Tibial nerve (tissue), 4 donors: ENCODE measurements around the gene TPSB2. TPM values are rescaled to one million over a fixed set of nuclear protein-coding genes. Genes with fewer than 3 reads are reported as not detected.

Experiments used
- DNase-seq, 2 donors: peaks; one replicate each; pipeline ENCODE4 v3.0.0-alpha.2; 2019; ENCODE audit warnings: low spot score in 2 of 2
- H3K27ac ChIP-seq, 4 donors: fragments of 200-600 bp; sonication (generic) in 3 of 4; one replicate each; pipeline ENCODE4 v1.5.1; 2017 to 2019; ENCODE audit warnings: mild to moderate bottlenecking in 1 of 4
- H3K27me3 ChIP-seq, 2 donors: fragments of 200-600 bp; sonication (generic) in 1 of 2; one replicate each; pipeline versions ENCODE4 v1.5.1 to v1.6.0; 2017 to 2019
- H3K36me3 ChIP-seq, 3 donors: fragments of 200-600 bp; sonication (generic); one replicate each; pipeline ENCODE4 v1.5.1; 2018 to 2019
- H3K4me1 ChIP-seq, 4 donors: fragments of 200-600 bp; sonication (generic) in 3 of 4; one replicate each; pipeline ENCODE4 v1.5.1; 2017 to 2019
- H3K4me3 ChIP-seq, 4 donors: fragments of 200-600 bp; sonication (generic) in 3 of 4; one replicate each; pipeline ENCODE4 v1.5.1; 2017 to 2019; ENCODE audit warnings: mild to moderate bottlenecking in 1 of 4, moderate library complexity in 1 of 4
- H3K9me3 ChIP-seq, 4 donors: fragments of 200-600 bp; sonication (generic) in 3 of 4; one replicate each; pipeline ENCODE4 v1.5.1; 2017 to 2019
- EP300 ChIP-seq, 2 donors: sonication (generic); formaldehyde crosslinking; IDR thresholded peaks; one replicate each; pipeline ENCODE4 v1.6.1; 2017; ENCODE audit warnings: antibody characterized with exemption in 2 of 2, mild to moderate bottlenecking in 1 of 2
- POLR2A ChIP-seq, 2 donors: fragments of 450-650 bp; IDR thresholded peaks; one replicate each; pipeline ENCODE4 v1.6.1; 2017; ENCODE audit warnings: antibody characterized with exemption in 2 of 2, mild to moderate bottlenecking in 2 of 2, moderate library complexity in 2 of 2
- WGBS, 2 donors: methylation state at CpG; one replicate each; pipeline ENCODE4 v1.1.5; 2018; 5-methylcytosine and 5-hydroxymethylcytosine counted together
- total RNA-seq, 4 donors: library from RNA; depleted of rRNA; stranded (reverse); fragments of >200 nt; gene quantifications; one replicate each; pipeline ENCODE4 v1.1.0, GENCODE V29; 2016
- TF ChIP-seq, protein P1 (sequence below), 5 experiments: fragments of 200-600 bp in 3 of 5; fragments of 450-650 bp in 2 of 5; sonication (generic) in 3 of 5; IDR thresholded peaks; one replicate each; pipeline ENCODE4 v1.5.1; 2016 to 2019; ENCODE audit warnings: antibody characterized with exemption in 5 of 5, mild to moderate bottlenecking in 3 of 5, moderate library complexity in 2 of 5

TPSB2 gene
- total RNA-seq, 4 donors from 2014 or later = 14.7 to 59.0 (median 29.1) TPM

DNA sequence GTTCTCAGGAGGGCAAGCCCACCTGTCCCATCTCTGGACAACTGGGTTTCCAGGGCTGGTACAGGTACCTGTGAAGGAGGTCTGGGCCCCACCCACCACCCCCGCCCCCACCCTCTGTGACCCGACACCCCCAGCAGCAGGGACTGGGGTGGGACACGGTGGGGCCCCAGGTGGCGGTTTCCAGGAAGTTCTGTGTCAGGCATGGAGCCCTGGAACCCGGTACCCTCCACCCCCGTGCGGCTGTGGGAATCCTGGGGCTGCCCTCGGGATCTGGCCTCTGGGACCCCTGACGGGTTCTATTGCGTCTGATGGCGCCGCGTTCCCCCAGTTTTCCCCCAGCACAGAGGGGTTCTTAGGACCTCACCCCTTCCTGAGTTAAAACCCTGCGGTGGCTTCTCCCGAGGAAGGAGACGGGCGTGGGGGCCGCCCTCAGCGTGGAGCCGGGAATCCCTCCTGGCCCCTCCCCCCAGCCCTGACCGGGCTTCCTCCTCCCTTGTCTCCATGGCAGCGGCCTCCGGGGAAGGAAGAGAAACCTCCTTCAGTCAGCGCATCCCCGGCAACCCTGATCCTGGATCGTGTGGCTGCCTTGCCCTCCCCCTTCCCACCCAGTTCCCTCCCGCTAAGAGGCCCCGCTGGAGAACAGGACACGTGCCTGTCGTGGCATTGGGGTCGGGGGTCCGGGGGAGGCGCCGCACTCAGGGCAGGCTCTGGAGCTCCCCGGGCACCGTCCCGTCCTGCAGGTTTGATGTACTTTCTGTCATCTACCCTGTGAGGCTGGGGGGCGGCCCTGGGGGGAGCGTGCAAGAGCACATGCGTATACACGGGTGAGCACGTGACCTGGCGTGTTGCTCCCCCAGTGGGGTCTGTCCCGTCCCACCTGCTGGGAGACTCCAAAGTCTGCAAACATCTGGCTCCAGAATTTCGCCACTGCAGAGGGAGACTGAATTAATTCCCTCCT, 46.8 kb downstream of the TPSB2 start:
- H3K27me3 ChIP-seq = peaks cover 0 to 55% of the 10 kb centered on the region in 2 donors
- TF ChIP-seq EP300 (IDR thresholded peaks at IDR 0.05) (no peak), POLR2A (IDR thresholded peaks at IDR 0.05) (no peak)
- TF ChIP-seq, protein P1, sequence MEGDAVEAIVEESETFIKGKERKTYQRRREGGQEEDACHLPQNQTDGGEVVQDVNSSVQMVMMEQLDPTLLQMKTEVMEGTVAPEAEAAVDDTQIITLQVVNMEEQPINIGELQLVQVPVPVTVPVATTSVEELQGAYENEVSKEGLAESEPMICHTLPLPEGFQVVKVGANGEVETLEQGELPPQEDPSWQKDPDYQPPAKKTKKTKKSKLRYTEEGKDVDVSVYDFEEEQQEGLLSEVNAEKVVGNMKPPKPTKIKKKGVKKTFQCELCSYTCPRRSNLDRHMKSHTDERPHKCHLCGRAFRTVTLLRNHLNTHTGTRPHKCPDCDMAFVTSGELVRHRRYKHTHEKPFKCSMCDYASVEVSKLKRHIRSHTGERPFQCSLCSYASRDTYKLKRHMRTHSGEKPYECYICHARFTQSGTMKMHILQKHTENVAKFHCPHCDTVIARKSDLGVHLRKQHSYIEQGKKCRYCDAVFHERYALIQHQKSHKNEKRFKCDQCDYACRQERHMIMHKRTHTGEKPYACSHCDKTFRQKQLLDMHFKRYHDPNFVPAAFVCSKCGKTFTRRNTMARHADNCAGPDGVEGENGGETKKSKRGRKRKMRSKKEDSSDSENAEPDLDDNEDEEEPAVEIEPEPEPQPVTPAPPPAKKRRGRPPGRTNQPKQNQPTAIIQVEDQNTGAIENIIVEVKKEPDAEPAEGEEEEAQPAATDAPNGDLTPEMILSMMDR (IDR thresholded peaks at IDR 0.05) = no peak
- DNase-seq = no peak
- peaks cover 0 to 16% (median 0%) of the 10 kb centered on the region in 4 donors for H3K4me1 ChIP-seq
- peak overlapping the region in 2 of 4 donors; percentile 20 to 36 for H3K27ac ChIP-seq
- 33 to 42% methylated on average over 32 to 38 of the region's 45 CpGs for WGBS, 2 donors
- H3K4me3 ChIP-seq = no peak overlapping the region
- H3K9me3 ChIP-seq = no peaks in the 10 kb centered on the region
- no peaks in the 10 kb centered on the region for H3K36me3 ChIP-seq

GRCh38 chr16:1182316-1182671, 47.7 kb downstream of the TPSB2 start:
- peaks cover 0 to 16% (median 0%) of the 10 kb centered on the region in 4 donors for H3K4me1 ChIP-seq
- TF ChIP-seq POLR2A (IDR thresholded peaks at IDR 0.05) = no peak
- TF ChIP-seq, protein P1 (IDR thresholded peaks at IDR 0.05) = no peak
- peaks cover 0 to 62% of the 10 kb centered on the region in 2 donors for H3K27me3 ChIP-seq
- 17 to 25% methylated on average over 15 to 19 of the region's 19 CpGs for WGBS, 2 donors
- H3K27ac ChIP-seq = peak overlapping the region in 2 of 4 donors; percentile 20 to 36
- H3K9me3 ChIP-seq = no peaks in the 10 kb centered on the region
- H3K36me3 ChIP-seq = no peaks in the 10 kb centered on the region
- DNase-seq = no peak
- no peak overlapping the region for H3K4me3 ChIP-seq

GRCh38 chr16:1181404-1182315, 48.3 kb downstream of the TPSB2 start:
- Histone ChIP-seq H3K4me3 (no peak overlapping the region), H3K4me1 (peaks cover 0 to 16% (median 0%) of the 10 kb centered on the region in 4 donors), H3K36me3 (no peaks in the 10 kb centered on the region), H3K9me3 (no peaks in the 10 kb centered on the region), H3K27me3 (peaks cover 0 to 68% of the 10 kb centered on the region in 2 donors), H3K27ac (peak overlapping the region in 1 of 4 donors; percentile 44)
- TF ChIP-seq POLR2A (IDR thresholded peaks at IDR 0.05) (no peak), EP300 (IDR thresholded peaks at IDR 0.05) (no peak)
- TF ChIP-seq, protein P1 (IDR thresholded peaks at IDR 0.05) = no peak
- WGBS, 2 donors = 50 to 53% methylated on average over 33 to 36 of the region's 39 CpGs
- DNase-seq = no peak

GRCh38 chr16:1180549-1181403, 49.2 kb downstream of the TPSB2 start:
- Histone ChIP-seq H3K4me3 (no peak overlapping the region), H3K36me3 (no peaks in the 10 kb centered on the region), H3K9me3 (no peaks in the 10 kb centered on the region), H3K27me3 (peaks cover 0 to 72% of the 10 kb centered on the region in 2 donors), H3K4me1 (peaks cover 0 to 16% (median 0%) of the 10 kb centered on the region in 4 donors), H3K27ac (peak overlapping the region in 1 of 4 donors; percentile 44)
- WGBS, 2 donors = 48 to 64% methylated on average over 21 to 24 of the region's 38 CpGs
- no peak for DNase-seq
- TF ChIP-seq EP300 (IDR thresholded peaks at IDR 0.05) (peak in 1 of 2 donors; percentile 11), POLR2A (IDR thresholded peaks at IDR 0.05) (no peak)
- TF ChIP-seq, protein P1 (IDR thresholded peaks at IDR 0.05) = no peak

Other genes starting within 250 kb of the TPSB2 start
- gene SOX8, start 248.4 kb downstream of the TPSB2 start, total RNA-seq = 10 to 100 TPM; 51.3 to 74.5 (median 66.3) TPM
- not detected for gene SSTR5, start 157.4 kb downstream of the TPSB2 start, total RNA-seq
- gene C1QTNF8, start 133.9 kb downstream of the TPSB2 start, total RNA-seq = not detected
- 10 to 100 TPM in 2 of 4 donors, 1 to 10 TPM in 2; 3.8 to 12.0 (median 9.0) TPM for gene CACNA1H, start 77.1 kb downstream of the TPSB2 start, total RNA-seq
- gene TPSG1, start 4.9 kb downstream of the TPSB2 start, total RNA-seq = 1 to 10 TPM in 1 of 4 donors, not detected in 3; 2.5 TPM
- 10 to 100 TPM; 13.8 to 67.7 (median 28.5) TPM for gene TPSAB1, start 10.5 kb upstream of the TPSB2 start, total RNA-seq
- 10 to 100 TPM in 1 of 4 donors, 1 to 10 TPM in 2, not detected in 1; 2.7 to 14.0 (median 6.3) TPM for gene TPSD1, start 25.9 kb upstream of the TPSB2 start, total RNA-seq
- 100 to 1,000 TPM in 3 of 4 donors, 10 to 100 TPM in 1; 87.3 to 161 (median 111) TPM for gene UBE2I, start 79.5 kb upstream of the TPSB2 start, total RNA-seq
- 1 to 10 TPM in 3 of 4 donors, under 1 TPM in 1; 0.66 to 2.7 (median 2.3) TPM for gene BAIAP3, start 103.5 kb upstream of the TPSB2 start, total RNA-seq
- 100 to 1,000 TPM in 3 of 4 donors, 10 to 100 TPM in 1; 72.2 to 122 (median 108) TPM for gene TSR3, start 121.7 kb upstream of the TPSB2 start, total RNA-seq
- 100 to 1,000 TPM in 1 of 4 donors, 10 to 100 TPM in 3; 51.1 to 117 (median 71.6) TPM for gene GNPTG, start 121.7 kb upstream of the TPSB2 start, total RNA-seq
- gene UNKL, start 184.5 kb upstream of the TPSB2 start, total RNA-seq = 10 to 100 TPM; 34.3 to 70.5 (median 45.0) TPM
- gene UQCC4, start 190.6 kb upstream of the TPSB2 start, total RNA-seq = 10 to 100 TPM in 3 of 4 donors, 1 to 10 TPM in 1; 8.7 to 18.6 (median 13.5) TPM
- 1 to 10 TPM in 1 of 4 donors, not detected in 3; 1.1 TPM for gene PERCC1, start 200.9 kb upstream of the TPSB2 start, total RNA-seq
- gene CCDC154, start 214.4 kb upstream of the TPSB2 start, total RNA-seq = 1 to 10 TPM in 2 of 4 donors, under 1 TPM in 1, not detected in 1; 0.44 to 3.0 (median 2.7) TPM
- gene CLCN7, start 244.8 kb upstream of the TPSB2 start, total RNA-seq = 100 to 1,000 TPM in 2 of 4 donors, 10 to 100 TPM in 2; 38.7 to 136 (median 73.1) TPM